Thyroid gland (tissue), 4 donors: ENCODE data around the gene WDR64.

Experiments used
- CTCF ChIP-seq, 6 experiments: fragments of 200-600 bp in 3 of 6; fragments of 450-650 bp in 3 of 6; sonication (generic) in 3 of 6; IDR thresholded peaks; one replicate each; pipeline ENCODE4 v1.5.1; 2016 to 2019; ENCODE audit warnings: antibody characterized with exemption in 6 of 6, mild to moderate bottlenecking in 2 of 6, inconsistent platforms in 1 of 6, moderate library complexity in 1 of 6
- POLR2A ChIP-seq, 2 donors: fragments of 450-650 bp; IDR thresholded peaks; one replicate each; pipeline ENCODE4 v1.6.1; 2017; ENCODE audit warnings: antibody characterized with exemption in 2 of 2, mild to moderate bottlenecking in 2 of 2, moderate library complexity in 1 of 2

GRCh38 chr1:241696172-241696814 is 44.2 kb downstream of the WDR64 start:
- TF ChIP-seq CTCF (IDR thresholded peaks at IDR 0.05) (no peak), POLR2A (IDR thresholded peaks at IDR 0.05) (no peak)
